SKM-1 treated with dmso at 0.1 percent for 144 hours (cell line): ENCODE results near the gene OR2H2.

Experiments used
- DNase-seq: peaks from one replicate; lab custom pipeline; 2025; ENCODE audit not compliant: unreplicated experiment; lab: John Stamatoyannopoulos, UW

OR2H2 gene

GRCh38 chr6:29590218-29590808 is 5.4 kb downstream of the OR2H2 start:
- DNase-seq = no peak

GRCh38 chr6:29591677-29592076 is 6.8 kb downstream of the OR2H2 start:
- no peak for DNase-seq

- no peak for DNase-seq
Observed at GRCh38 chr6:29593199-29593855, 8.4 kb downstream of the OR2H2 start.

GRCh38 chr6:29596381-29596900 is 11.5 kb downstream of the OR2H2 start:
- no peak for DNase-seq

GRCh38 chr6:29597184-29597583 is 12.3 kb downstream of the OR2H2 start:
- DNase-seq = no peak

GRCh38 chr6:29598172-29598747 is 13.3 kb downstream of the OR2H2 start:
- no peak for DNase-seq

GRCh38 chr6:29602564-29603361 is 17.8 kb downstream of the OR2H2 start:
- DNase-seq = peak; percentile 28

GRCh38 chr6:29603456-29603855 is 18.5 kb downstream of the OR2H2 start:
- no peak for DNase-seq

- DNase-seq = no peak
Observed at GRCh38 chr6:29603930-29604329, 19.0 kb downstream of the OR2H2 start.

- DNase-seq = no peak
Observed at GRCh38 chr6:29608131-29608530, 23.2 kb downstream of the OR2H2 start.

- no peak for DNase-seq
Observed at GRCh38 chr6:29610540-29610939, 25.6 kb downstream of the OR2H2 start.

GRCh38 chr6:29611426-29611825 is 26.5 kb downstream of the OR2H2 start:
- DNase-seq = no peak

GRCh38 chr6:29617782-29618554 is 33.0 kb downstream of the OR2H2 start:
- DNase-seq = no peak

- no peak for DNase-seq
Observed at GRCh38 chr6:29619578-29620160, 34.7 kb downstream of the OR2H2 start.

- DNase-seq = no peak
Observed at GRCh38 chr6:29620630-29621029, 35.7 kb downstream of the OR2H2 start.

GRCh38 chr6:29624520-29624961 is 39.6 kb downstream of the OR2H2 start:
- no peak for DNase-seq

GRCh38 chr6:29625337-29625930 is 40.5 kb downstream of the OR2H2 start:
- DNase-seq = no peak

GRCh38 chr6:29626948-29627754 is 42.2 kb downstream of the OR2H2 start:
- no peak for DNase-seq

GRCh38 chr6:29627755-29628418 is 43.0 kb downstream of the OR2H2 start:
- peak; percentile 61 for DNase-seq
